NT2/D1 (cell line): ENCODE results near the gene DLL3.
A peak's percentile ranks its signal among the peaks of the same experiment; 100 is the strongest.

Experiments
- DNase-seq: peaks from one replicate; pipeline ENCODE4 v3.0.0-alpha.2; 2011; ENCODE audit warnings: low read depth, low spot score
- H3K27me3 ChIP-seq: 2 replicates; pipeline ENCODE4 v1.6.0; 2011; ENCODE audit warnings: mild to moderate bottlenecking; ENCODE audit not compliant: insufficient read length, insufficient read depth
- H3K36me3 ChIP-seq: 2 replicates; pipeline ENCODE4 v1.6.1; 2011; ENCODE audit warnings: mild to moderate bottlenecking, low read length, mixed read lengths; ENCODE audit not compliant: insufficient read depth, insufficient read length
- H3K4me1 ChIP-seq: 2 replicates; pipeline ENCODE4 v1.5.1; 2011; ENCODE audit not compliant: insufficient read depth, insufficient read length
- H3K4me3 ChIP-seq: 2 replicates; pipeline ENCODE4 v1.5.1; 2011; ENCODE audit warnings: low read depth; ENCODE audit not compliant: insufficient read length
- H3K9ac ChIP-seq: 2 replicates; pipeline ENCODE4 v1.6.0; 2011; ENCODE audit warnings: low read depth; ENCODE audit not compliant: insufficient read length
- H3K9me3 ChIP-seq: 2 replicates; pipeline ENCODE4 v1.5.1; 2011; ENCODE audit warnings: mild to moderate bottlenecking, low read length; ENCODE audit not compliant: insufficient read depth
- SUZ12 ChIP-seq: IDR thresholded peaks from 2 replicates; pipeline ENCODE4 v1.6.1; 2011; ENCODE audit not compliant: insufficient read length, insufficient read depth; ENCODE audit errors: extremely low read depth
- YY1 ChIP-seq: IDR thresholded peaks from 2 replicates; pipeline ENCODE4 v1.6.1; 2011; ENCODE audit not compliant: insufficient read length, insufficient read depth
- ZNF274 ChIP-seq: IDR thresholded peaks from 2 replicates; pipeline ENCODE4 v1.6.1; 2011; ENCODE audit warnings: mild to moderate bottlenecking, low read depth, low read length

The DLL3 gene

GRCh38 chr19:39539165-39539517 is 40.4 kb downstream of the DLL3 start:
- no peak for TF ChIP-seq YY1
- no peak for TF ChIP-seq ZNF274
- no peak for TF ChIP-seq SUZ12
- Histone ChIP-seq H3K4me3 (peak overlapping the region; percentile 85), H3K36me3 (no peaks in the 10 kb centered on the region), H3K9me3 (no peaks in the 10 kb centered on the region), H3K9ac (peak overlapping the region; percentile 93), H3K4me1 (no peaks in the 10 kb centered on the region), H3K27me3 (no peaks in the 10 kb centered on the region)
- DNase-seq = no peak

DNA sequence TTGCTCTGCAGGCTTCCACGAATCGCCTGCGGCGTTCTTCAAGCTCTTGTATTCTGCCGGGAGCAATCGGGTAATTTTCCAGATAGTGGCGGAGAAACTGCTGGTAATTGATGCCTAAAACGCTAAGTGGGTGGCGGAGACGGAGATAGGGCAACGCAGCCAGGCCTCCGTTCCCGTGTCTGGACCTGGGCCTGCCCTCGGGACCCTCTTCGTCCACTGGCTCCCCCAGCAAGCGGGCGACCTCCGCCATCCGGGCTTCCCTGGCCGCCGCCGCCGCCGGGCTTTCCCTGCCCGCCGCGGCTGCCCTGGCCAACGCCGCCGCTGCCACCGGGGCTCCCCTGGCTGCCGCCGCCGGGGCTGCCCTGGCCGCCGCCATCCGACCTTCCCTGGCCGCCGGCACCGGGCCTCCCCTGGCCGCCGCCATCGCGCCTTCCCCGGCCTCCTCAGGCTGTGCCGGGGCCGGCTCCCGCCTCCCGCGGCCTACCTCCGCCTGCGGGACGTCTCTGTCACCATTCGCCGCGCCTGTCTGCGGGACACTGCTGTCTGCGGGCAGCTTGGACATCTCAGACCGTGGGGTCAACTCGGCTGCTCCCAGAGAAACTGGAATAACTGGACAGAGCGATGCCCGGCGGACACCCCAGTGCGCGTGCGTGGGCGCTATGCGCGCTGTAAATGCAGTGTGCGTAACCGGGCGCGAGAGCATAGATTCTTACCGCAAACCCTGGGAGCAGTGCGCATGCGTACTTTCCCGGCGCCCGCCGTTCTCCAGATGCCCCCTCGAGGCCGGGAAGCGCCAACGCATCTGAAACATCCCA is 41.0 kb downstream of the DLL3 start, which contains the start of gene EID2:
TSS of gene EID2 (minus strand) at position 644 of the 815 bp plus-strand sequence. CDS start at position 562, 82 bp downstream.
- peak; percentile 77 for DNase-seq
- Histone ChIP-seq H3K9ac (peak within 1 kb of the TSS; percentile 93), H3K36me3 (no peaks in the 10 kb centered on the region), H3K4me1 (no peaks in the 10 kb centered on the region), H3K4me3 (peak within 1 kb of the TSS; percentile 85), H3K27me3 (no peaks in the 10 kb centered on the region), H3K9me3 (no peaks in the 10 kb centered on the region)
- TF ChIP-seq ZNF274 = no peak
- TF ChIP-seq SUZ12 = no peak
- peak; percentile 15 for TF ChIP-seq YY1

DNA sequence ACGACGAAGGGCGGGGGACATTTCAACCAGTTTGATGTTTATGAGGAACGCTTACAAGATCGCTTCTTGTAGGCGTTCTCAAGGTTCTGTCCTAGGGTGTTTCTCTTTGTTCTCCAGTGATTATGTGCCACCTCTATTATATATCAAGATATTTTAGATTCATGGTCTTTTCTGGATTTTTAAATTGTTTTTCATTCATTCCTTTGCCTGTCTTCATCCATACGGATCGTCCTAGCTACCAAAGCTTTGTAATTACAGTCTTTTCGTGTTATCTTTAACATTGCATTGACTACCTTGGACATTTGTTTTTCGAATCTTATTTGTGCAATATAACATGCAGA is 41.6 kb downstream of the DLL3 start:
- no peak for DNase-seq
- Histone ChIP-seq H3K9me3 (no peaks in the 10 kb centered on the region), H3K4me3 (peak overlapping the region; percentile 85), H3K36me3 (no peaks in the 10 kb centered on the region), H3K9ac (no peak overlapping the region), H3K27me3 (no peaks in the 10 kb centered on the region), H3K4me1 (no peaks in the 10 kb centered on the region)
- no peak for TF ChIP-seq YY1
- no peak for TF ChIP-seq SUZ12
- TF ChIP-seq ZNF274 = no peak

- no peak for DNase-seq
- no peaks in the 10 kb centered on the region for H3K36me3 ChIP-seq
- no peak overlapping the region for H3K4me3 ChIP-seq
- no peaks in the 10 kb centered on the region for H3K27me3 ChIP-seq
- H3K9ac ChIP-seq = no peak overlapping the region
- TF ChIP-seq ZNF274 = no peak
- TF ChIP-seq SUZ12 = no peak
- no peak for TF ChIP-seq YY1
- no peaks in the 10 kb centered on the region for H3K9me3 ChIP-seq
- H3K4me1 ChIP-seq = no peaks in the 10 kb centered on the region
Observed at GRCh38 chr19:39542206-39542605, 43.5 kb downstream of the DLL3 start.

DNA sequence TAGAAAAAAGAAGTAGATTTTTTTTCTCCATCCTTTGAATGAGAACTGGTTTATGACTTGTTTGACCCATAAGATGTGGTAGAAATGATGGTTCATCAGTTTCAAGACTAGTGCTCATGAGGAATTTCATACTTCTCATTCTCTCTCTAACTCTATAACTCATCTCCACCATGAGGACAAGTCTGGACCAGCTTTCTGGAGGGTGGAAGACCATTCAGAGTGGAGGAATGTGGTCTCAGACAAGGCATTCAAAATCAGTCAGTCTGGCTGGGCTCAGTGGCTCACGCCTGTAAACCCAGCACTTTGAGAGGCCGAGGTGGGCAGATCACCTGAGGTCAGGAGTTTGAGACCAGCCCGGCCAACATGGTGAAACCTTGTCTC is 44.7 kb downstream of the DLL3 start:
- Histone ChIP-seq H3K36me3 (no peaks in the 10 kb centered on the region), H3K9me3 (no peaks in the 10 kb centered on the region), H3K9ac (no peak overlapping the region), H3K4me1 (no peaks in the 10 kb centered on the region), H3K27me3 (no peaks in the 10 kb centered on the region), H3K4me3 (no peak overlapping the region)
- DNase-seq = no peak
- TF ChIP-seq SUZ12 (no peak), YY1 (no peak), ZNF274 (no peak)

DNA sequence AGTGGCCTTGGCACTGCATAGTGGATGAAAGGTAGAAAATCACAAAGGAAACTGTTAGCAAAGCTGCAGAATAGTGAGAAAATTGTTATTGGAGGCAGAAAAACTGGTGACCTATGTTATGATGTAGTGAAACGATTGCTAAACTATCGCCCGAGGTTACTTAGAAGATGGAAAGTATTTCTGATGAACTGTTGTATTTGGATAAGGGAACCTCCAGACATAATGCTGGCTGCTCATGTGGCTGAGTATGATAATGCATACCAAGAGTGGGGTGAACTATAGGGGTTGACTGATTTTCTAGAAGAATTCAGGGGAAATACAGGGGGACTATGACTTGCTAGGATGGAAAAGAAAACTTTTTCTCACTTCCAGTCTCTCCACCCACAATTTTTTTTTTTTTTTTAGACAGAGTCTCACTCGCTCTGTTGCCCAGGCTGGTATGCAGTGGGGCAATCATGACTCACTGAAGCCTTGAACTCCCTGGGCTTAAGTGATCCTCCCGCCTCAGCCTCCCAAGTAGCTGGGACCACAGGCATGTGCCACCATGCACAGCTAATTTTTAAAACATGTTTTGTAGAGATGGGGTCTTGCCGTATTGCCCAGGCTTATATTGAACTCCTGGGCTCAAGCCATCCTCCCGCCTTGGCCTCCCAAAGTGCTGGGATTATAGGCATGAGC is 45.6 kb downstream of the DLL3 start:
- Histone ChIP-seq H3K4me3 (no peak overlapping the region), H3K27me3 (no peaks in the 10 kb centered on the region), H3K9me3 (no peaks in the 10 kb centered on the region), H3K36me3 (no peaks in the 10 kb centered on the region), H3K4me1 (no peaks in the 10 kb centered on the region), H3K9ac (no peak overlapping the region)
- no peak for DNase-seq
- TF ChIP-seq YY1 = no peak
- TF ChIP-seq SUZ12 = no peak
- TF ChIP-seq ZNF274 = no peak

- Histone ChIP-seq H3K9me3 (no peaks in the 10 kb centered on the region), H3K4me1 (no peaks in the 10 kb centered on the region), H3K27me3 (no peaks in the 10 kb centered on the region), H3K9ac (no peak overlapping the region), H3K4me3 (no peak overlapping the region), H3K36me3 (no peaks in the 10 kb centered on the region)
- no peak for DNase-seq
- TF ChIP-seq ZNF274 (no peak), SUZ12 (no peak), YY1 (no peak)
Observed at GRCh38 chr19:39544911-39545310, 46.2 kb downstream of the DLL3 start.
